IMR-90 (cell line): ENCODE data around the gene ANKRD16. TPM values are rescaled to one million over a fixed set of nuclear protein-coding genes. Genes with fewer than 3 reads are reported as not detected.

ENCODE experiments used
- ATAC-seq: fragments of 200-7000 bp; cut with Tn5 transposase; 2 replicates; pipeline ENCODE4 v1.9.1; 2020; ENCODE audit warnings: low read depth, mild to moderate bottlenecking, moderate library complexity
- BruUV-seq: library from RNA; stranded (reverse); fragments of 400-500 nt; replicated peaks from 2 replicates; lab custom pipeline; 2021; lab: Mats Ljungman, UMichigan
- CTCF ChIA-PET: fragments of 300-600 bp; formaldehyde crosslinking; extraction: SDS; loops from one replicate; lab custom pipeline; 2021; ENCODE audit warnings: antibody characterized with exemption; lab: Yijun Ruan, JAX
- POLR2A ChIA-PET: fragments of 300-600 bp; sonication (Branson Sonifier 250); formaldehyde crosslinking; loops from one replicate; lab custom pipeline; 2022; ENCODE audit warnings: antibody characterized with exemption; ENCODE audit not compliant: unreplicated experiment; lab: Charles Lee
- DNase-seq: peaks from one replicate; pipeline ENCODE4 v3.0.0; 2013
- H2AFZ ChIP-seq: replicated peaks from 2 replicates; pipeline ENCODE3; 2013; ENCODE audit warnings: low read length, mild to moderate bottlenecking; ENCODE audit not compliant: poor library complexity
- H2AK5ac ChIP-seq: 2 replicates; pipeline ENCODE4 v1.6.1; 2013; ENCODE audit warnings: low read depth, low read length, inconsistent platforms
- H2AK9ac ChIP-seq: replicated peaks from 2 replicates; pipeline ENCODE3; 2013; ENCODE audit warnings: mild to moderate bottlenecking, low read depth, low read length, moderate library complexity; ENCODE audit not compliant: poor library complexity
- H2BK120ac ChIP-seq: 2 replicates; pipeline ENCODE4 v1.6.1; 2013; ENCODE audit warnings: low read depth, low read length, inconsistent platforms
- H2BK15ac ChIP-seq: 3 replicates; pipeline ENCODE4 v1.6.1; 2013; ENCODE audit warnings: low read depth, low read length, inconsistent platforms
- H2BK20ac ChIP-seq: 2 replicates; pipeline ENCODE4 v1.6.1; 2013; ENCODE audit warnings: low read depth, mild to moderate bottlenecking, inconsistent platforms, low read length, moderate library complexity
- H2BK5ac ChIP-seq: 2 replicates; pipeline ENCODE4 v1.6.1; 2013; ENCODE audit warnings: mild to moderate bottlenecking, low read depth, low read length, inconsistent platforms; ENCODE audit not compliant: poor library complexity, severe bottlenecking
- H3K14ac ChIP-seq: replicated peaks from 2 replicates; pipeline ENCODE4 v1.6.1; 2013; ENCODE audit warnings: low read depth, low read length, inconsistent platforms
- H3K18ac ChIP-seq: 2 replicates; pipeline ENCODE4 v1.6.1; 2013; ENCODE audit warnings: low read depth, low read length, control low read depth
- H3K23ac ChIP-seq: 2 replicates; pipeline ENCODE4 v1.6.1; 2013; ENCODE audit warnings: low read depth, low read length, inconsistent platforms
- H3K27ac ChIP-seq: 2 replicates; pipeline ENCODE4 v1.5.1; 2013; ENCODE audit warnings: mild to moderate bottlenecking, control low read depth, low read length; ENCODE audit not compliant: insufficient read depth
- H3K27me3 ChIP-seq: 2 replicates; pipeline ENCODE4 v1.6.1; 2013; ENCODE audit warnings: low read length; ENCODE audit not compliant: control insufficient read depth, insufficient read depth
- H3K36me3 ChIP-seq: 2 replicates; pipeline ENCODE4 v1.6.1; 2013; ENCODE audit warnings: low read length, mixed read lengths; ENCODE audit not compliant: control insufficient read depth, insufficient read depth
- H3K4ac ChIP-seq: 2 replicates; pipeline ENCODE4 v1.6.1; 2013; ENCODE audit warnings: low read depth, low read length, inconsistent platforms
- H3K4me1 ChIP-seq: 2 replicates; pipeline ENCODE4 v1.6.1; 2013; ENCODE audit warnings: low read length, mixed read lengths; ENCODE audit not compliant: control insufficient read depth, insufficient read depth
- H3K4me2 ChIP-seq: 2 replicates; pipeline ENCODE4 v1.6.1; 2013; ENCODE audit warnings: low read depth, mild to moderate bottlenecking, control low read depth, low read length, moderate library complexity
- H3K4me3 ChIP-seq: 2 replicates; pipeline ENCODE4 v1.5.1; 2013; ENCODE audit warnings: low read depth, mild to moderate bottlenecking, control low read depth, low read length, moderate library complexity; ENCODE audit not compliant: insufficient read depth
- H3K56ac ChIP-seq: 2 replicates; pipeline ENCODE4 v1.6.1; 2013; ENCODE audit warnings: low read length, inconsistent platforms; ENCODE audit not compliant: insufficient read depth; ENCODE audit errors: extremely low read depth
- H3K79me1 ChIP-seq, 2 experiments: 2 replicates each; pipeline ENCODE4 v1.6.1; 2013; ENCODE audit warnings: low read length in 2 of 2, inconsistent platforms in 1 of 2, low read depth in 1 of 2
- H3K9ac ChIP-seq: 2 replicates; pipeline ENCODE4 v1.6.1; 2013; ENCODE audit warnings: low read depth, low read length, control low read depth
- H3K9me1 ChIP-seq: 2 replicates; pipeline ENCODE4 v1.6.1; 2013; ENCODE audit warnings: low read length, inconsistent platforms; ENCODE audit not compliant: insufficient read depth
- H3K9me3 ChIP-seq: 2 replicates; pipeline ENCODE4 v1.6.1; 2013; ENCODE audit warnings: low read length; ENCODE audit not compliant: control insufficient read depth, insufficient read depth
- H4K20me1 ChIP-seq: 2 replicates; pipeline ENCODE4 v1.6.1; 2013; ENCODE audit warnings: low read length, inconsistent platforms; ENCODE audit not compliant: insufficient read depth
- H4K5ac ChIP-seq: 2 replicates; pipeline ENCODE4 v1.6.1; 2013; ENCODE audit warnings: mild to moderate bottlenecking, low read depth, low read length, control low read depth
- H4K8ac ChIP-seq, 2 experiments: 2 replicates each; pipeline ENCODE4 v1.6.1; 2013; ENCODE audit warnings: low read depth in 2 of 2, low read length in 2 of 2, control low read depth in 1 of 2, inconsistent platforms in 1 of 2
- H4K91ac ChIP-seq: 2 replicates; pipeline ENCODE4 v1.6.1; 2013; ENCODE audit warnings: low read depth, low read length, inconsistent platforms; ENCODE audit not compliant: insufficient read depth
- BHLHE40 ChIP-seq: fragments of 150-350 bp; IDR thresholded peaks from 2 replicates; pipeline ENCODE4 v1.6.1; 2016; ENCODE audit warnings: mild to moderate bottlenecking, low read depth, low read length
- CEBPB ChIP-seq: IDR thresholded peaks from 2 replicates; pipeline ENCODE4 v1.6.1; 2012; ENCODE audit warnings: low read depth, low read length, improper control_type of control experiment
- CHD1 ChIP-seq: IDR thresholded peaks from 2 replicates; pipeline ENCODE4 v1.6.1; 2012; ENCODE audit warnings: low read depth, low read length, improper control_type of control experiment
- CTCF ChIP-seq: conservative IDR thresholded peaks from 2 replicates; pipeline ENCODE4 v1.5.1; 2012; ENCODE audit warnings: mild to moderate bottlenecking, low read depth, low read length, improper control_type of control experiment
- ELK1 ChIP-seq: fragments of 150-350 bp; IDR thresholded peaks from 2 replicates; pipeline ENCODE4 v1.6.1; 2016; ENCODE audit warnings: low read depth, mild to moderate bottlenecking, low read length, moderate library complexity, borderline replicate concordance
- FOS ChIP-seq: fragments of 150-350 bp; IDR thresholded peaks from 2 replicates; pipeline ENCODE4 v1.6.1; 2016; ENCODE audit warnings: low read depth, low read length
- MAFK ChIP-seq: IDR thresholded peaks from 2 replicates; pipeline ENCODE4 v1.6.1; 2012; ENCODE audit warnings: low read depth, low read length, improper control_type of control experiment
- MXI1 ChIP-seq: IDR thresholded peaks from 2 replicates; pipeline ENCODE4 v1.6.1; 2012; ENCODE audit warnings: low read depth, mild to moderate bottlenecking, low read length, moderate library complexity, borderline replicate concordance
- NFE2L2 ChIP-seq: fragments of 150-350 bp; IDR thresholded peaks from 2 replicates; pipeline ENCODE4 v1.6.1; 2016; ENCODE audit warnings: low read depth, mild to moderate bottlenecking, low read length
- POLR2A ChIP-seq: IDR thresholded peaks from 2 replicates; pipeline ENCODE4 v1.6.1; 2012; ENCODE audit warnings: mild to moderate bottlenecking, low read depth, low read length
- RAD21 ChIP-seq: IDR thresholded peaks from 2 replicates; pipeline ENCODE4 v1.6.1; 2012; ENCODE audit warnings: low read length, improper control_type of control experiment
- RFX5 ChIP-seq: IDR thresholded peaks from 2 replicates; pipeline ENCODE4 v1.8.0; 2012; ENCODE audit warnings: low read depth, mild to moderate bottlenecking, low read length, moderate library complexity
- USF2 ChIP-seq: fragments of 150-350 bp; IDR thresholded peaks from 2 replicates; pipeline ENCODE4 v1.6.1; 2017; ENCODE audit warnings: mild to moderate bottlenecking, antibody characterized with exemption, low read length, low read depth
- WGBS, 2 experiments: methylation state at CpG; one replicate each; pipeline versions ENCODE4 v1.1.5 to v1.1.7; 2013; ENCODE audit warnings: missing lambda C conversion rate in 2 of 2; ENCODE audit not compliant: insufficient read length in 1 of 2; ENCODE audit errors: extremely low coverage in 2 of 2; 5-methylcytosine and 5-hydroxymethylcytosine counted together
- dilution Hi-C: fragments of 300-500 bp; cut with HindIII; formaldehyde crosslinking; loops from one replicate; pipeline ENCODE4 v1.14.3; 2018; ENCODE audit warnings: low sequenced_read_pairs; ENCODE audit not compliant: unreplicated experiment
- in situ Hi-C: fragments of 300-500 bp; cut with MboI; formaldehyde crosslinking; loops from 3 replicates; pipeline ENCODE4 v1.14.3; 2019; ENCODE audit warnings: low sequenced_read_pairs, inconsistent platforms, mixed read lengths
- intact Hi-C: fragments of 100-400 bp; cut with micrococcal nuclease; formaldehyde crosslinking; loops from 2 replicates; pipeline ENCODE4 v1.10.0; 2022
- polyA plus RNA-seq, 3 experiments: library from polyadenylated mRNA; depleted of rRNA; stranded (reverse); fragments of >200 nt; gene quantifications; 2 replicates each; pipeline ENCODE4 v1.2.3, GENCODE V29; 2012; ENCODE audit warnings: low replicate concordance in 1 of 3
- total RNA-seq: library from RNA; depleted of rRNA; stranded (reverse); fragments of >200 nt; gene quantifications from 2 replicates; pipeline ENCODE4 v1.2.3, GENCODE V29; 2012

ANKRD16 gene
- total and polyA plus RNA-seq, 2 of the 4 experiments (the other 2 are of a cell fraction): 5.1 to 5.7 TPM

- CTCF ChIA-PET: no interaction called here
- BruUV-seq: no TSS peak
- no peak overlapping the region for H3K4me2 ChIP-seq
Measured at GRCh38 chr10:5841965-5842364, 47.7 kb downstream of the ANKRD16 start.

More at GRCh38 chr10:5841965-5842364, 47.7 kb downstream of the ANKRD16 start:
- DNase-seq (no peak), ATAC-seq (no peak)
- in situ Hi-C loops: no loop called here
- H2AK9ac ChIP-seq: no peak overlapping the region
- no peak overlapping the region for H3K9ac ChIP-seq
- 100% methylated on average over 3 of the region's 14 CpGs; no CpG with 5 or more reads in 1 of the 2 experiments for WGBS, 2 experiments
- no peaks in the 10 kb centered on the region for H4K20me1 ChIP-seq
- no peak overlapping the region for H3K56ac ChIP-seq
- POLR2A ChIA-PET: no interaction called here
- H3K27me3 ChIP-seq: no peaks in the 10 kb centered on the region
- H2AK5ac ChIP-seq: no peak overlapping the region
- no peak overlapping the region for H2BK20ac ChIP-seq
- no peak overlapping the region for H4K8ac ChIP-seq
- H3K23ac ChIP-seq: no peak overlapping the region
- no peaks in the 10 kb centered on the region for H3K79me1 ChIP-seq
- H3K4me3 ChIP-seq: no peak overlapping the region
- no peak overlapping the region for H3K27ac ChIP-seq
- H3K14ac ChIP-seq: no peak overlapping the region
- H3K9me1 ChIP-seq: no peaks in the 10 kb centered on the region
- no peak overlapping the region for H2AFZ ChIP-seq
- H2BK120ac ChIP-seq: no peak overlapping the region
- no peak overlapping the region for H3K18ac ChIP-seq
- no peak overlapping the region for H3K4ac ChIP-seq
- H3K4me1 ChIP-seq: no peaks in the 10 kb centered on the region
- dilution Hi-C loops: no loop called here
- H3K9me3 ChIP-seq: no peaks in the 10 kb centered on the region
- TF ChIP-seq FOS: no peak
- TF ChIP-seq USF2: no peak
- no peak for TF ChIP-seq MAFK
- no peak for TF ChIP-seq MXI1
- TF ChIP-seq RFX5: no peak
- no peak for TF ChIP-seq NFE2L2
- TF ChIP-seq CHD1: no peak
- TF ChIP-seq ELK1: no peak
- no peak for TF ChIP-seq BHLHE40
- TF ChIP-seq RAD21: no peak
- no peak for TF ChIP-seq POLR2A
- TF ChIP-seq CEBPB: no peak
- TF ChIP-seq CTCF: no peak
- H2BK15ac ChIP-seq: no peak overlapping the region
- intact Hi-C loops: no loop called here
- no peak overlapping the region for H2BK5ac ChIP-seq
- no peaks in the 10 kb centered on the region for H3K36me3 ChIP-seq
- no peak overlapping the region for H4K91ac ChIP-seq
- no peak overlapping the region for H4K5ac ChIP-seq
